GM19468 (cell line): ENCODE results near the gene CARF.

ENCODE experiments used
- ATAC-seq: cut with Tn5 transposase; IDR thresholded peaks from one replicate; pipeline ENCODE4 v1.9.1; 2021; ENCODE audit warnings: mild to moderate bottlenecking, moderate library complexity, moderate number of reproducible peaks; ENCODE audit not compliant: unreplicated experiment; ENCODE audit errors: extremely low read depth

The CARF gene

DNA sequence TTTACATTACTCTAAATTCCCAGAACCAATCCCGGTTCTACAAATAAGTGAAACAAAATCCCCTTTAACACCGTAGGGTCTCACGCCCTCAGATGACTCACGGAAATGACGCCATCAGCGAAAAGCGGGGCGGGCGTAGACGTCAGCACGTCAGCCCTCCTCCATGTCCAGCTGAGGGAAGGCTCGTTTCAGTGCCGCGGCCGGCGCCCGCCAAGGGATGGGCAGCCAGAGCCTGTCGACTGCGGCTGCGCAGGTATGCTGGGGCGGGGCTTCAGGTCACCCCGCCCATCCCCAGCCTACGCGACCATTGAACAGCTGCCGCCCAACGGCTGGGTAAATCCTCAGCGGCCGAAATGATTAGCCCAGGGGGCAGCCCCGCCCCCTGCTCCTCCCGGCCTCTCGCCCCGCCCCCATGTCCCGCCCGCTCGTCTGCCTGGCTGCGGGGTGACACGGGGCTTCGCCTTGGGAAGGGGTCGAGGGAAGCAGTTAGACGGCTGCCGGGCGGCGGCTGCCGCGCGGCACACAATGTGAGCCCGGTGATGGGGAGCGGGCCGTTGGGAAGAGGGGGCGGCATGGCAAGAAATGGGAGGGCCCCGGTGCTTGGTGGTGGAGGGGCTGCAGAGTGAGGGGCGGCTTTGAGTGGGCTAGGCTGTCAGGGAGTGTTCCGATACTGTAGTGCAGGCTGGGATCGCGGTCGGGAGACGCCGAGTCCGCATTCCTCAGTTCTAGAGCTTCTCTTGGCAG, 102.6 kb downstream of the CARF start, which contains the start of gene NBEAL1:
Gene NBEAL1 (plus strand): TSS at position 420 of the 744 bp plus-strand sequence. CDS start 1,510 bp downstream, outside the sequence.
- peak; percentile 98 for ATAC-seq

DNA sequence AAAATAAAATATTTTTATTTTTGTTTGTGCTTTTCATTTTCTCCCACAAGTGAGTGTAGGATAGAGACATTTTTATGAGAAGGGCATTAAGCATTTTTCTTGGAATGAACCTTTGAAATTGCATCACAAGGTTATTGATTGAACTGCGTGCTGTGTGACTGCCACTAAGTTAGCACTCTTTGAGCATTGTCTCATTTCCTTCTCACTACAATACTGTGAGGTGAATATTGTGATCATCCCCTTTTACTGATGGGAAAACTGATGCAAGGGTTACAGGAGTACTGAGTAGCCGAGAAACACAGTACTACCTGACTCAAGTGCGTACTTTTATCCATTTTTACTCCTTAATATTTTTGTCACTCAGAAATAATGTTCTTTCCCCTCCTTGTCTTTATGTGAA, 104.6 kb downstream of the CARF start:
- ATAC-seq, result no peak

DNA sequence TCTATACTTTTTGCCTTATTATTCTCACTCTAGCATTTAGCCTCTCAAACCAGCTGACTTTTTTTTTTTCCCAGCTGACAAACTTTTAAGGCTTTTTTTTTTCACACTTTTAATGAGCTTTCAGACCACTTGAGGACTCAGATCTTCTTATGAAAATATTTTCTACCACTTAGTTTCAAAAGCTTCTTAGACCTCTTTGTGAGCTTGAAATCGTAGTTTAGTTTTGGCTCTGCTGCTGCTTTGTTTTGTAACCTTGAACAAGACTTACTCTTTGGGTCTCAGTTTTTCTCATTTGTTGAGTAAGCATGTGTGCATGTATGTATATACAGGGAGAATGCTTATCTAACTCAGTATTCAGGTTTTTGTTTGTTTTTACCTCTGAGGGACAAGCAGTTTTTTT, 106.1 kb downstream of the CARF start:
- no peak for ATAC-seq

DNA sequence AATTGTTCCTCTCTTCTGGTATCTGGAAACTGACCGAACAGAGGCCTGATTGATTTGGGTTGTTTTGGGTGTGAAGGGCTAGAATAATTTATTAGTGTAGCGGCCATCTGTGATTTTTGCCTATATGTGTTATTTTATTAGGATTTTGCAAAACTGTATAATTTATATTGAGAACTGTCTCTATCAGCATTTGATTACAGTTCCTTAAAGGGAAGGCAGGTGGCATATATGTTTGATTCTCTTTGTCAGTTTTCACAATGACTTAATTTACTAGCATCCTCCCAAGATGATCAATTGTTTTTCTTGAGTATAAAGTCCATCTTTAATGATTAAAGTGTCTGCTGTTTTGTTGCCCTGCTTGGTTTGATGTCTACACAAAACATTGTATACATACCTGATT, 107.1 kb downstream of the CARF start:
- no peak for ATAC-seq

DNA sequence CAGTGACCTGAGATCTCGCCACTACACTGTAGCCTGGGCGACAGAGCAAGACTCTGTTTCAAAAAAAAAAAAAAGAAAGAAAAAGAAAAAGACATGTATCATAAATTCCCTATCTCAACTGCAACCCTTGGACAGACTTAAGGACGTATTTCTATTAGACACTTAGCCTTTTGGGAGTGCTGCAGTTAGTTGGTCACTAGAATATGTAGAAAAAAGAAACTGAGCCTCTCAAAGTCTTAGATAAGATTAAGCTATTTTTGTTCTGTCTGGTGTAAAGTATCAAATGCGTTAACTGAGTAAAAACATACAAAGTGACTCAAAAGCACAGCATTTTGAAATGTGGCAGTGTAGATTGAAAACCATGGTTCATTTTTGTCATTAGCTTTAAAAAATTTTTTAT, 109.9 kb downstream of the CARF start:
- ATAC-seq, result no peak

DNA sequence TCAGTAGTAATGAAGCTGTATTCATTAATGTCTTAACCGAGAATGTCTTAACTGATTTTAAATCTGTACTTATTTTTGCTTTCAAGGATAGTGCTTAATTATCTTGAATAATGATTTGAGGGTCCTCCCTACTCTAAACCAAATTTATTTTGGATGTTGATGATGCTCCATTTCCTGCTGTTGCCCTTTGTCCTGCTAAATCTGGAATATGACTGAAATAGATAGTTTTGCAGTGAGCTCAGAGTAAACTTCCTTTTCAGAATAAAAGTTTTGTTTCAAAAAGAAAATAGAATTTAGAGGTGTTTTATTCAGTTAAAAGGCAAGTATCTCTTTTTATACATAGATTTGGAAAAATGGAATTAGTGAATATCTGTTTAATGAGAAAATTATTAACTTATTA, 110.7 kb downstream of the CARF start:
- ATAC-seq, result no peak

DNA sequence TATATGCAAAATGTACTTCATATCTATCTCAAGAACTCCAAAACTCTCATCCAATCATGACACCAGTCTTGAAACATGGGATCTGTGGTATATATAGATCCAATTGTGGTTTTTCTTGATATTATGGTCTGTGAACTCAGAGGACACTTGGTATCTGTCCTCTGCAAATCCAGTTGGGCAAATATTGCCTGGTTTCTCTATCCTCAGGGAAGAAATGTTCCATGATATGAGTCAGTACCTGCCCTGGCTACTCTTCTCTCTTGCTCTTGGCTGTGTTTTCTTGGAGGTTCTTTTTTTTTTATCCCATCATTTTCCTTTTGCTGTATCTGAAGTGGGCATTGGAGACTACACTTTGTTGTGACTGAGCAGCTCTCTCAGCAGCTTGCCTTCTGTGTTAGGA, 113.5 kb downstream of the CARF start:
- ATAC-seq, result no peak

DNA sequence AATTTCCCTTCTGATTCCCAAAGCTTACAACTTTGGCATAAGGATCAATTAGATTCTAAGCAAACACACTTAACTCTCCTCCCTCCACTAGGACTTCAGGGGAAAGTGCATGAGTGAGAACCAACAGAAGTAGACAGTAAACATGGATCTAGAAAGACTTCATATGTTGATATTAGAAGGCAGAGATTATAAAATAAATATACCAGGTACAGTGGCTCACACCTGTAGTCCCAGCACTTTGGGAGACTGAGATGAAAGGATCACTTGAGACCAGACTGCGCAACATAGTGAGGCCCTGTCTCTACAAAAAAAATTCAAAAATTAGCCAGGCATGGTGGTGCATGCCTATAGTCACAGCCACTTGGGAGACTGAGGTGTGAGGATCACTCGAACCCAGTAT, 118.5 kb downstream of the CARF start:
- ATAC-seq, result no peak

DNA sequence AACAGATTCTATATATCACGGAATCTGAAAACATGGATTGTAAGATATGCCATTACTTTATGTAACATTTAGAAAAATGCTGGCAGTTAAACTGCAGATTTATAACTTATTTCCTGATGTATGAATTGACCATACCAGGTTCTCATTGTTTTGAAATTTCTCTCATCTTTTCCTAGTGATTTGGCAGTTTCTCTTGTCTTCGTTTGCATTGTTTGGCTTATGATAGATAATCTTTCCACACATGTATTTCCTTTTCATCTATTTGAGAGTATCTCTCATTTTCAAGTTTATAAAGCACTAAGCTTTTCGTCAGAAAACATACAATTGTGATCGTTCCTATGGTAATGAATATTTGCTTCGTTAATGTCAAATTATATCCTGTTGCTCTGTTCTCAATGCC, 118.9 kb downstream of the CARF start:
- no peak for ATAC-seq

DNA sequence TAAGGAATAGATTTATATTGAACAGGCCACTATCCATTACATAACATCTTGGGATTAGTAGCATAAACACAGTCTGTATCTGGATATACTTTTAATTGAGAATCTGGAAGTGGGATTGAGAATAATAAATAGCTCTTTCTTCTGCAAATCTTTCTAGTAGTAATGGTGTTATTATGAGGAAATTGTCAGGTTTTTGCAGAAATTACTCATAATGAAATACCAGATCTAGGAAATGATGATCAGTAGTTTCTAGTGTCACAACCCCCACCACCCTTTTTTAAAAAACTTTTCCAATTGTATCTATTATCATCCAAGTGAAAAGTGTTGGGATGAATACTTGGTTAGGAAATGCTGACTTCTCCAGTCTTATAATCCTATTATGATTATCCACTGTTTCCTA, 121.3 kb downstream of the CARF start:
- no peak for ATAC-seq

DNA sequence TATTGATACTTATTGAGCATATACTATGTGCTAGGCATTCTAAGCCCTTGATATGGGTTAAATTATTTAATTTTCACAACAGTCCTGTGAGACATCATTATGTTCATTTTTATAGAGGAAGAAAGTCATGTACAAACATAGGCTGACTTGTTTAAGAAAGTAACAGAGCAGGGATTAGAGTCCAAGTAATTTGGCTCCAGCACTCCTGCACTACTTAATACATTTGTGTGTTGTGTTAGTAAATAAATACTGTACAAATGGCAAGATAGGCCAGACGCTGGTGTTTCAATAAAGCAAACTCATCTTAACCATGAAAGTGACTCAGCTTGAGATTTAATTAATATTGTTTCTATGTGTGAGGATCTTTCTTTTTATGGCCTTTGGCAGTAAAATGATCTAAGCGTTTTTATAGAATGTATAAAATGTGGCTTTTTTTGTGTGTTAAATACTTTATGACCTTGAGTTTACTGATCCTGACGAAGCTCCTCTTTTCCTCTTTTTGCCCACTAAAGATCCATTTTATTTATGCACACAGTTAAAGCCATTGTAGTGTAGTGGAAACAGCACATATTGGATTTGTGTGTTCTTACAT, 123.9 kb downstream of the CARF start:
- no peak for ATAC-seq
